Lung (tissue), 12 donors: ENCODE measurements around the gene FCER2. TPM values are rescaled to one million over a fixed set of nuclear protein-coding genes. Genes with fewer than 3 reads are reported as not detected.

Source experiments
- ATAC-seq: fragments of 200-7000 bp; cut with Tn5 transposase; one replicate; pipeline ENCODE4 v1.9.1; 2020; ENCODE audit warnings: moderate number of reproducible peaks; ENCODE audit not compliant: insufficient read depth, low FRiP score
- DNase-seq, 3 donors: peaks; one replicate each; pipeline ENCODE4 v3.0.0-alpha.2; 2013 to 2017
- H3K27ac ChIP-seq, 2 donors: one replicate each; pipeline ENCODE4 v1.5.1; 2013; ENCODE audit warnings: mild to moderate bottlenecking in 2 of 2, moderate library complexity in 2 of 2, control low read depth in 1 of 2, inconsistent platforms in 1 of 2, low read depth in 1 of 2, low read length in 1 of 2
- H3K27me3 ChIP-seq, 3 donors: one replicate each; pipeline ENCODE4 v1.5.1; 2013; ENCODE audit warnings: low read length in 2 of 3; ENCODE audit not compliant: control insufficient read depth in 3 of 3, insufficient read depth in 3 of 3
- H3K36me3 ChIP-seq, 4 donors: one replicate each; pipeline ENCODE4 v1.5.1; 2013; ENCODE audit warnings: low read length in 4 of 4, mild to moderate bottlenecking in 1 of 4, moderate library complexity in 1 of 4; ENCODE audit not compliant: control insufficient read depth in 4 of 4, insufficient read depth in 4 of 4
- H3K4me1 ChIP-seq, 5 donors: one replicate each; pipeline ENCODE4 v1.5.1; 2013; ENCODE audit warnings: low read length in 5 of 5, mild to moderate bottlenecking in 2 of 5, moderate library complexity in 1 of 5; ENCODE audit not compliant: control insufficient read depth in 5 of 5, insufficient read depth in 5 of 5
- H3K4me3 ChIP-seq: one replicate; pipeline ENCODE4 v1.5.1; 2013; ENCODE audit warnings: mild to moderate bottlenecking, control low read depth, moderate library complexity
- H3K9ac ChIP-seq, 2 donors: one replicate each; pipeline ENCODE4 v1.5.1; 2013; ENCODE audit warnings: low read length in 2 of 2, control low read depth in 1 of 2; ENCODE audit not compliant: insufficient read depth in 1 of 2
- H3K9me3 ChIP-seq, 4 donors: one replicate each; pipeline ENCODE4 v1.5.1; 2013; ENCODE audit warnings: low read length in 3 of 4, mild to moderate bottlenecking in 1 of 4, moderate library complexity in 1 of 4; ENCODE audit not compliant: control insufficient read depth in 4 of 4, insufficient read depth in 3 of 4
- CTCF ChIP-seq: IDR thresholded peaks from 2 replicates; pipeline ENCODE4 v1.5.1; 2012; ENCODE audit warnings: mild to moderate bottlenecking; ENCODE audit errors: control extremely low read depth, extremely low read depth
- WGBS, 2 donors: extraction: QIAGEN DNeasy Blood & Tissue Kit; methylation state at CpG; one replicate each; pipeline ENCODE4 v1.1.7; 2013; 5-methylcytosine and 5-hydroxymethylcytosine counted together
- polyA plus RNA-seq, 2 donors: library from polyadenylated mRNA; stranded (reverse); fragments of 200-250 nt; gene quantifications; one replicate each; pipeline ENCODE4 v1.2.1, GENCODE V29; 2013
- total RNA-seq, 2 donors: library from RNA; depleted of rRNA in 1 of 2; stranded (reverse); fragments of >200 nt in 1 of 2; gene quantifications; one replicate each; pipeline ENCODE4 v1.2.1, GENCODE V29; 2014 to 2021
- donor health status: control.
- donor health status: control.
- donor health status: Bipolar disorder and iron deficiency.
- donor health status: healthy.
- donor health status: DM: yes; HTN: yes; CAD: no.

FCER2 gene
- total and polyA plus RNA-seq, 4 donors = 0.37 to 1.2 (median 0.45) TPM

- Histone ChIP-seq H3K27ac (peak overlapping the region in 1 of 2 donors; percentile 64), H3K36me3 (no peaks in the 10 kb centered on the region), H3K4me3 (no peak overlapping the region), H3K9ac (no peak overlapping the region), H3K27me3 (peaks cover 0 to 2% (median 0%) of the 10 kb centered on the region in 3 donors), H3K9me3 (no peaks in the 10 kb centered on the region), H3K4me1 (peaks cover 0 to 8% (median 0%) of the 10 kb centered on the region in 5 donors)
- ATAC-seq = no peak
- no peak for TF ChIP-seq CTCF
- DNase-seq = no peak
- 56 to 72% methylated on average over 14 of the region's 14 CpGs for WGBS, 2 donors
Measured at GRCh38 chr19:7706188-7706954, 4.4 kb upstream of the FCER2 start.

- Histone ChIP-seq H3K36me3 (no peaks in the 10 kb centered on the region), H3K4me1 (peaks cover 0 to 8% (median 0%) of the 10 kb centered on the region in 5 donors), H3K9me3 (no peaks in the 10 kb centered on the region), H3K9ac (no peak overlapping the region), H3K27ac (peak overlapping the region in 1 of 2 donors; percentile 64), H3K27me3 (peaks cover 0 to 2% (median 0%) of the 10 kb centered on the region in 3 donors), H3K4me3 (no peak overlapping the region)
- TF ChIP-seq CTCF = no peak
- 31 to 55% methylated on average over 24 of the region's 24 CpGs for WGBS, 2 donors
- ATAC-seq = no peak
- peak in 2 of 3 donors; percentile 6 to 19 for DNase-seq
Measured at GRCh38 chr19:7705387-7706187, 3.7 kb upstream of the FCER2 start.

- Histone ChIP-seq H3K27me3 (peaks cover 0 to 3% (median 2%) of the 10 kb centered on the region in 3 donors), H3K4me3 (no peak overlapping the region), H3K4me1 (peaks cover 0 to 8% (median 0%) of the 10 kb centered on the region in 5 donors), H3K36me3 (no peaks in the 10 kb centered on the region), H3K9ac (no peak overlapping the region), H3K27ac (no peak overlapping the region), H3K9me3 (peaks cover 0 to 1% (median 0%) of the 10 kb centered on the region in 4 donors)
- no peak for ATAC-seq
- WGBS, 2 donors = 84 to 88% methylated on average over 6 of the region's 6 CpGs
- DNase-seq = no peak
- no peak for TF ChIP-seq CTCF
Measured at GRCh38 chr19:7704280-7705060, 2.5 kb upstream of the FCER2 start.
